HepG2 (cell line): ENCODE results near the gene YPEL3. TPM values are rescaled to one million over a fixed set of nuclear protein-coding genes. Genes with fewer than 3 reads are reported as not detected.

Source experiments
- ARNTL ChIP-seq: sonication (generic); formaldehyde crosslinking; IDR thresholded peaks from 2 replicates; pipeline ENCODE4 v1.4.0; 2020; ENCODE audit warnings: mild to moderate bottlenecking, missing genetic modification reagents
- ATF3 ChIP-seq: sonication (generic); formaldehyde crosslinking; IDR thresholded peaks from 2 replicates; pipeline ENCODE4 v1.4.0; 2020; ENCODE audit warnings: missing genetic modification reagents
- CHCHD3 ChIP-seq: sonication (generic); formaldehyde crosslinking; IDR thresholded peaks from 2 replicates; pipeline ENCODE4 v1.8.0; 2022; ENCODE audit warnings: mild to moderate bottlenecking, missing genetic modification reagents, moderate library complexity
- HDAC1 ChIP-seq: sonication (generic); formaldehyde crosslinking; IDR thresholded peaks from 2 replicates; pipeline ENCODE4 v1.5.1; 2020; ENCODE audit warnings: mild to moderate bottlenecking, missing genetic modification reagents
- HOMEZ ChIP-seq: IDR thresholded peaks from 2 replicates; pipeline ENCODE4 v1.6.1; 2016; ENCODE audit warnings: low read depth
- KAT7 ChIP-seq: IDR thresholded peaks from 2 replicates; pipeline ENCODE4 v1.6.1; 2018; ENCODE audit warnings: borderline replicate concordance, missing compliant biosample characterization
- KLF6 ChIP-seq: IDR thresholded peaks from 2 replicates; pipeline ENCODE4 v1.8.0; 2016; ENCODE audit warnings: missing biosample characterization, missing genetic modification reagents
- MLXIP ChIP-seq: sonication (generic); formaldehyde crosslinking; IDR thresholded peaks from 2 replicates; pipeline ENCODE4 v1.9.0; 2021; ENCODE audit warnings: missing genetic modification reagents, borderline replicate concordance
- NR0B2 ChIP-seq: sonication (generic); formaldehyde crosslinking; IDR thresholded peaks from 2 replicates; pipeline ENCODE4 v1.4.0; 2020; ENCODE audit warnings: mild to moderate bottlenecking, missing genetic modification reagents
- NR2C2 ChIP-seq: sonication (generic); formaldehyde crosslinking; IDR thresholded peaks from 2 replicates; pipeline ENCODE4 v1.4.0; 2020; ENCODE audit warnings: missing genetic modification reagents, mild to moderate bottlenecking, moderate library complexity, borderline replicate concordance
- SAFB2 ChIP-seq: sonication (generic); formaldehyde crosslinking; IDR thresholded peaks from 2 replicates; pipeline ENCODE4 v1.5.1; 2020; ENCODE audit warnings: missing genetic modification reagents, low read depth, mild to moderate bottlenecking, borderline replicate concordance
- TEF ChIP-seq: sonication (generic); formaldehyde crosslinking; IDR thresholded peaks from 2 replicates; pipeline ENCODE4 v1.5.0; 2020; ENCODE audit warnings: missing genetic modification reagents
- ZBTB2 ChIP-seq: sonication (generic); formaldehyde crosslinking; IDR thresholded peaks from 2 replicates; pipeline ENCODE4 v1.8.0; 2022; ENCODE audit warnings: low read depth, missing genetic modification reagents
- ZBTB33 ChIP-seq: sonication (generic); formaldehyde crosslinking; IDR thresholded peaks from 2 replicates; pipeline ENCODE4 v1.4.0; 2020; ENCODE audit warnings: missing genetic modification reagents
- ZNF20 ChIP-seq: sonication (generic); formaldehyde crosslinking; IDR thresholded peaks from 2 replicates; pipeline ENCODE4 v1.4.0; 2020; ENCODE audit warnings: mild to moderate bottlenecking, moderate library complexity, missing genetic modification reagents
- ZNF350 ChIP-seq: sonication (generic); formaldehyde crosslinking; IDR thresholded peaks from 2 replicates; pipeline ENCODE4 v1.4.0; 2020; ENCODE audit warnings: mild to moderate bottlenecking, low read depth, missing genetic modification reagents, borderline replicate concordance
- ZNF616 ChIP-seq: sonication (generic); formaldehyde crosslinking; IDR thresholded peaks from 2 replicates; pipeline ENCODE4 v1.5.0; 2020; ENCODE audit warnings: low read depth, mild to moderate bottlenecking, missing genetic modification reagents
- ZNF839 ChIP-seq: sonication (generic); formaldehyde crosslinking; IDR thresholded peaks from 2 replicates; pipeline ENCODE4 v1.4.0; 2020; ENCODE audit warnings: missing genetic modification reagents, mild to moderate bottlenecking, borderline replicate concordance
- polyA plus RNA-seq, 8 experiments: library from polyadenylated mRNA; depleted of rRNA in 3 of 8; stranded (reverse) in 7 of 8; unstranded in 1 of 8; fragments of >200 nt; fragmentation: Illumina TruSeq in 4 of 8; extraction: Trizol in 4 of 8; gene quantifications; 2 replicates each; pipeline versions ENCODE4 v1.2.1 to v1.2.3, GENCODE V29; 2011 to 2016; ENCODE audit warnings: low read depth in 4 of 8, missing spikeins in 1 of 8, mixed read lengths in 1 of 8; ENCODE audit not compliant: insufficient read depth in 1 of 8
- total RNA-seq, 5 experiments: library from RNA; depleted of rRNA; stranded (reverse); fragments of >200 nt; fragmentation: Illumina TruSeq; extraction: Trizol; gene quantifications; 2 replicates each; pipeline ENCODE4 v1.2.3, GENCODE V29; 2016; ENCODE audit warnings: low read depth in 1 of 5

Gene YPEL3
- total and polyA plus RNA-seq, 2 of the 13 experiments (the other 11 are each of a cell fraction or from before 2014, with no cell fraction given): 5.4 to 47.0 TPM

- TF ChIP-seq ZBTB2 (CRISPR knock-in tag): peak; percentile 93
- peak; percentile 60; the same call in 1 of the 2 replicates for TF ChIP-seq ZNF350
- peak; percentile 66 for TF ChIP-seq NR2C2 (CRISPR knock-in tag)
- peak; percentile 24; the same call in 1 of the 2 replicates for TF ChIP-seq KLF6 (CRISPR knock-in tag)
- no peak for TF ChIP-seq NR0B2
- TF ChIP-seq ATF3 (CRISPR knock-in tag): 0 out of 2 replicates have a peak, but pooled peaks have one; percentile 48
- 0 out of 2 replicates have a peak, but pooled peaks have one; percentile 59 for TF ChIP-seq CHCHD3 (CRISPR knock-in tag)
- no peak for TF ChIP-seq HDAC1 (CRISPR knock-in tag)
- TF ChIP-seq KAT7 (CRISPR knock-in tag): 0 out of 2 replicates have a peak, but pooled peaks have one; percentile 60
- TF ChIP-seq MLXIP (CRISPR knock-in tag): no peak
- no peak for TF ChIP-seq ZNF20 (CRISPR knock-in tag)
- 0 out of 2 replicates have a peak, but pooled peaks have one; percentile 22 for TF ChIP-seq TEF (CRISPR knock-in tag)
- peak; percentile 32; the same call in 1 of the 2 replicates for TF ChIP-seq ARNTL (CRISPR knock-in tag)
- TF ChIP-seq HOMEZ (CRISPR knock-in tag): peak; percentile 52; the same call in 1 of the 2 replicates
- TF ChIP-seq SAFB2 (CRISPR knock-in tag): 0 out of 2 replicates have a peak, but pooled peaks have one; percentile 23
- peak; percentile 78; the same call in 1 of the 2 replicates for TF ChIP-seq ZNF616 (CRISPR knock-in tag)
- TF ChIP-seq ZNF839 (CRISPR knock-in tag): no peak
- TF ChIP-seq ZBTB33 (CRISPR knock-in tag): peak; percentile 93
These were observed at the start of gene YPEL3 (continued) for GRCh38 chr16:30096105-30096861.
